Testis (tissue), 3 donors: ENCODE data around the gene NBEAL1. TPM values are rescaled to one million over a fixed set of nuclear protein-coding genes. Genes with fewer than 3 reads are reported as not detected.

Experiments
- DNase-seq: peaks from one replicate; pipeline ENCODE4 v3.0.0-alpha.2; 2019
- H3K27ac ChIP-seq, 2 donors: fragments of 200-600 bp; sonication (generic); one replicate each; pipeline ENCODE4 v1.5.1; 2019
- H3K27me3 ChIP-seq: fragments of 200-600 bp; sonication (generic); one replicate; pipeline ENCODE4 v1.5.1; 2019
- H3K36me3 ChIP-seq: fragments of 200-600 bp; sonication (generic); one replicate; pipeline ENCODE4 v1.5.1; 2017; ENCODE audit warnings: low read depth; ENCODE audit errors: missing control alignments
- H3K4me1 ChIP-seq: fragments of 200-600 bp; sonication (generic); one replicate; pipeline ENCODE4 v1.5.1; 2019
- H3K4me3 ChIP-seq, 2 donors: fragments of 200-600 bp; sonication (generic); one replicate each; pipeline ENCODE4 v1.5.1; 2017 to 2019
- H3K9me3 ChIP-seq: fragments of 200-600 bp; sonication (generic); one replicate; pipeline ENCODE4 v1.5.1; 2017
- CTCF ChIP-seq, 3 experiments: fragments of 450-650 bp in 2 of 3; fragments of 200-600 bp in 1 of 3; sonication (generic) in 1 of 3; IDR thresholded peaks; one replicate each; pipeline ENCODE4 v1.5.1; 2016 to 2019; ENCODE audit warnings: antibody characterized with exemption in 3 of 3, mild to moderate bottlenecking in 2 of 3, moderate library complexity in 1 of 3
- POLR2A ChIP-seq: fragments of 450-650 bp; IDR thresholded peaks from one replicate; pipeline ENCODE4 v1.6.1; 2017; ENCODE audit warnings: antibody characterized with exemption, mild to moderate bottlenecking, moderate library complexity
- WGBS, 2 donors: methylation state at CpG; one replicate each; pipeline ENCODE4 v1.1.5; 2018; 5-methylcytosine and 5-hydroxymethylcytosine counted together
- intact Hi-C: fragments of 100-400 bp; cut with DNase I; formaldehyde crosslinking; loops from one replicate; pipeline ENCODE4 v1.15.1; 2023; ENCODE audit warnings: low total_unique reads
- polyA plus RNA-seq: library from polyadenylated mRNA; stranded (reverse); fragments of 350-450 nt; fragmentation: Illumina TruSeq; extraction: RNeasy Lipid Tissue Mini Kit (QIAGEN cat#74804); gene quantifications from one replicate; pipeline ENCODE4 v1.2.3, GENCODE V29; 2014; ENCODE audit warnings: low read depth, low replicate concordance; ENCODE audit not compliant: insufficient read depth
- total RNA-seq, 2 donors: library from RNA; depleted of rRNA; stranded (reverse); fragments of >200 nt; gene quantifications; one replicate each; pipeline ENCODE4 v1.2.3, GENCODE V29; 2016

NBEAL1 gene
- total and polyA plus RNA-seq, 3 donors from 2014 or later = 7.6 to 43.0 (median 37.0) TPM

GRCh38 chr2:203164311-203164935 is 149.7 kb downstream of the NBEAL1 start:
- WGBS, 2 donors = 100% methylated on average over 1 of the region's 1 CpG
- H3K4me3 ChIP-seq = no peak overlapping the region
- intact Hi-C loops = no loop called here

GRCh38 chr2:203167751-203168150 is 153.1 kb downstream of the NBEAL1 start:
- Histone ChIP-seq H3K36me3 (no peaks in the 10 kb centered on the region), H3K27me3 (no peaks in the 10 kb centered on the region), H3K27ac (no peak overlapping the region), H3K4me3 (no peak overlapping the region), H3K4me1 (no peaks in the 10 kb centered on the region), H3K9me3 (no peaks in the 10 kb centered on the region)
- WGBS, 2 donors = 92 to 95% methylated on average over 5 of the region's 5 CpGs
- no peak for DNase-seq
- intact Hi-C loops = no loop called here
- no peak for TF ChIP-seq POLR2A

More at GRCh38 chr2:203164311-203164935, 149.7 kb downstream of the NBEAL1 start:
- H3K36me3 ChIP-seq = no peaks in the 10 kb centered on the region
- no peaks in the 10 kb centered on the region for H3K4me1 ChIP-seq
- no peak for DNase-seq
- no peak overlapping the region for H3K27ac ChIP-seq
- H3K27me3 ChIP-seq = no peaks in the 10 kb centered on the region
- TF ChIP-seq POLR2A = no peak
- no peak for TF ChIP-seq CTCF (IDR thresholded peaks at IDR 0.05)
- H3K9me3 ChIP-seq = no peaks in the 10 kb centered on the region

GRCh38 chr2:203170502-203170901 is 155.8 kb downstream of the NBEAL1 start:
- no peaks in the 10 kb centered on the region for H3K36me3 ChIP-seq
- TF ChIP-seq CTCF (IDR thresholded peaks at IDR 0.05) (no peak), POLR2A (no peak)
- no peaks in the 10 kb centered on the region for H3K9me3 ChIP-seq
- no peak for DNase-seq
- no peak overlapping the region for H3K4me3 ChIP-seq
- H3K4me1 ChIP-seq = no peaks in the 10 kb centered on the region
- H3K27ac ChIP-seq = no peak overlapping the region
- intact Hi-C loops = no loop called here
- H3K27me3 ChIP-seq = no peaks in the 10 kb centered on the region
- 74 to 80% methylated on average over 4 of the region's 4 CpGs for WGBS, 2 donors

- intact Hi-C loops = no loop called here
- 94 to 97% methylated on average over 1 of the region's 1 CpG for WGBS, 2 donors
Observed at GRCh38 chr2:203175371-203175770, 160.7 kb downstream of the NBEAL1 start.

GRCh38 chr2:203177361-203177760 is 162.7 kb downstream of the NBEAL1 start:
- Histone ChIP-seq H3K9me3 (no peaks in the 10 kb centered on the region), H3K4me3 (no peak overlapping the region), H3K4me1 (no peaks in the 10 kb centered on the region), H3K27ac (no peak overlapping the region), H3K27me3 (no peaks in the 10 kb centered on the region), H3K36me3 (no peaks in the 10 kb centered on the region)
- intact Hi-C loops = no loop called here
- DNase-seq = no peak
- no peak for TF ChIP-seq POLR2A
- TF ChIP-seq CTCF (IDR thresholded peaks at IDR 0.05) = no peak

More at GRCh38 chr2:203175371-203175770, 160.7 kb downstream of the NBEAL1 start:
- H3K27me3 ChIP-seq = no peaks in the 10 kb centered on the region
- H3K4me3 ChIP-seq = no peak overlapping the region
- no peaks in the 10 kb centered on the region for H3K36me3 ChIP-seq
- DNase-seq = no peak
- no peaks in the 10 kb centered on the region for H3K9me3 ChIP-seq
- H3K27ac ChIP-seq = no peak overlapping the region
- TF ChIP-seq CTCF (IDR thresholded peaks at IDR 0.05) = no peak
- no peak for TF ChIP-seq POLR2A
- no peaks in the 10 kb centered on the region for H3K4me1 ChIP-seq
